SK-N-SH (cell line): ENCODE data around the gene SNX3.

ENCODE experiments used
- CHD2 ChIP-seq: fragments of 150-350 bp; IDR thresholded peaks from 2 replicates; pipeline ENCODE4 v1.6.1; 2018; ENCODE audit warnings: low read length; ENCODE audit not compliant: partially characterized antibody
- EP300 ChIP-seq, 2 experiments: IDR thresholded peaks; 2 replicates each; pipeline versions ENCODE4 v1.4.0 to v1.6.1; 2012; ENCODE audit warnings: borderline replicate concordance in 1 of 2, low read depth in 1 of 2, low read length in 1 of 2
- GABPA ChIP-seq: IDR thresholded peaks from 2 replicates; pipeline ENCODE4 v1.4.0; 2012; ENCODE audit warnings: low read depth, mild to moderate bottlenecking
- MEF2A ChIP-seq: IDR thresholded peaks from 2 replicates; pipeline ENCODE4 v1.4.0; 2012; ENCODE audit warnings: low read depth, borderline replicate concordance
- POLR2AphosphoS5 ChIP-seq: IDR thresholded peaks from 2 replicates; pipeline ENCODE4 v1.6.1; 2012; ENCODE audit warnings: low read depth, low read length
- RCOR1 ChIP-seq: fragments of 150-350 bp; IDR thresholded peaks from 2 replicates; pipeline ENCODE4 v1.6.1; 2017; ENCODE audit warnings: antibody characterized with exemption, low read length
- TF ChIP-seq, protein P1 (sequence below): fragments of 200-600 bp; sonication (generic); IDR thresholded peaks from 2 replicates; pipeline ENCODE4 v1.6.1; 2017; ENCODE audit warnings: antibody characterized with exemption, mild to moderate bottlenecking, moderate library complexity
- TF ChIP-seq, protein P2 (sequence below): IDR thresholded peaks from 2 replicates; pipeline ENCODE4 v1.6.1; 2012; ENCODE audit warnings: mild to moderate bottlenecking, low read depth, low read length, moderate library complexity

- TF ChIP-seq, protein P1, sequence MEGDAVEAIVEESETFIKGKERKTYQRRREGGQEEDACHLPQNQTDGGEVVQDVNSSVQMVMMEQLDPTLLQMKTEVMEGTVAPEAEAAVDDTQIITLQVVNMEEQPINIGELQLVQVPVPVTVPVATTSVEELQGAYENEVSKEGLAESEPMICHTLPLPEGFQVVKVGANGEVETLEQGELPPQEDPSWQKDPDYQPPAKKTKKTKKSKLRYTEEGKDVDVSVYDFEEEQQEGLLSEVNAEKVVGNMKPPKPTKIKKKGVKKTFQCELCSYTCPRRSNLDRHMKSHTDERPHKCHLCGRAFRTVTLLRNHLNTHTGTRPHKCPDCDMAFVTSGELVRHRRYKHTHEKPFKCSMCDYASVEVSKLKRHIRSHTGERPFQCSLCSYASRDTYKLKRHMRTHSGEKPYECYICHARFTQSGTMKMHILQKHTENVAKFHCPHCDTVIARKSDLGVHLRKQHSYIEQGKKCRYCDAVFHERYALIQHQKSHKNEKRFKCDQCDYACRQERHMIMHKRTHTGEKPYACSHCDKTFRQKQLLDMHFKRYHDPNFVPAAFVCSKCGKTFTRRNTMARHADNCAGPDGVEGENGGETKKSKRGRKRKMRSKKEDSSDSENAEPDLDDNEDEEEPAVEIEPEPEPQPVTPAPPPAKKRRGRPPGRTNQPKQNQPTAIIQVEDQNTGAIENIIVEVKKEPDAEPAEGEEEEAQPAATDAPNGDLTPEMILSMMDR, result no peak
- TF ChIP-seq MEF2A, result no peak
- TF ChIP-seq, protein P2, sequence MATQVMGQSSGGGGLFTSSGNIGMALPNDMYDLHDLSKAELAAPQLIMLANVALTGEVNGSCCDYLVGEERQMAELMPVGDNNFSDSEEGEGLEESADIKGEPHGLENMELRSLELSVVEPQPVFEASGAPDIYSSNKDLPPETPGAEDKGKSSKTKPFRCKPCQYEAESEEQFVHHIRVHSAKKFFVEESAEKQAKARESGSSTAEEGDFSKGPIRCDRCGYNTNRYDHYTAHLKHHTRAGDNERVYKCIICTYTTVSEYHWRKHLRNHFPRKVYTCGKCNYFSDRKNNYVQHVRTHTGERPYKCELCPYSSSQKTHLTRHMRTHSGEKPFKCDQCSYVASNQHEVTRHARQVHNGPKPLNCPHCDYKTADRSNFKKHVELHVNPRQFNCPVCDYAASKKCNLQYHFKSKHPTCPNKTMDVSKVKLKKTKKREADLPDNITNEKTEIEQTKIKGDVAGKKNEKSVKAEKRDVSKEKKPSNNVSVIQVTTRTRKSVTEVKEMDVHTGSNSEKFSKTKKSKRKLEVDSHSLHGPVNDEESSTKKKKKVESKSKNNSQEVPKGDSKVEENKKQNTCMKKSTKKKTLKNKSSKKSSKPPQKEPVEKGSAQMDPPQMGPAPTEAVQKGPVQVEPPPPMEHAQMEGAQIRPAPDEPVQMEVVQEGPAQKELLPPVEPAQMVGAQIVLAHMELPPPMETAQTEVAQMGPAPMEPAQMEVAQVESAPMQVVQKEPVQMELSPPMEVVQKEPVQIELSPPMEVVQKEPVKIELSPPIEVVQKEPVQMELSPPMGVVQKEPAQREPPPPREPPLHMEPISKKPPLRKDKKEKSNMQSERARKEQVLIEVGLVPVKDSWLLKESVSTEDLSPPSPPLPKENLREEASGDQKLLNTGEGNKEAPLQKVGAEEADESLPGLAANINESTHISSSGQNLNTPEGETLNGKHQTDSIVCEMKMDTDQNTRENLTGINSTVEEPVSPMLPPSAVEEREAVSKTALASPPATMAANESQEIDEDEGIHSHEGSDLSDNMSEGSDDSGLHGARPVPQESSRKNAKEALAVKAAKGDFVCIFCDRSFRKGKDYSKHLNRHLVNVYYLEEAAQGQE, result no peak
- TF ChIP-seq RCOR1, result no peak
- TF ChIP-seq POLR2AphosphoS5, result no peak
- no peak for TF ChIP-seq CHD2
- no peak for TF ChIP-seq GABPA
- no peak for TF ChIP-seq EP300 (IDR thresholded peaks at IDR 0.05; ENCODE audit: borderline replicate concordance in 1 of 2, low read depth in 1 of 2, low read length in 1 of 2)
Measured at GRCh38 chr6:108302386-108302785, 41.5 kb upstream of the SNX3 start.
